HepG2 (cell line): ENCODE measurements around the gene SPAG8. TPM values are rescaled to one million over a fixed set of nuclear protein-coding genes. Genes with fewer than 3 reads are reported as not detected.

Experiments
- ATAC-seq: fragments of 200-7000 bp; cut with Tn5 transposase; 3 replicates; pipeline ENCODE4 v1.9.1; 2020; ENCODE audit warnings: mild to moderate bottlenecking, moderate library complexity
- BruUV-seq: library from RNA; stranded (reverse); fragments of 400-500 nt; replicated peaks from 2 replicates; lab custom pipeline; 2021; lab: Mats Ljungman, UMichigan
- CTCF ChIA-PET: fragments of 300-600 bp; formaldehyde crosslinking; extraction: SDS; loops from one replicate; lab custom pipeline; 2021; ENCODE audit warnings: low total read pairs, inconsistent platforms, low intra/inter-chr PET ratio; lab: Yijun Ruan, JAX
- POLR2A ChIA-PET: fragments of 350-600 bp; sonication (Branson Sonifier 250); formaldehyde crosslinking; loops from one replicate; lab custom pipeline; 2020; ENCODE audit warnings: antibody characterized with exemption, inconsistent platforms; lab: Yijun Ruan, JAX
- DNase-seq: peaks from one replicate; pipeline ENCODE4 v3.0.0-alpha.2; 2015; ENCODE audit warnings: low spot score
- FAIRE-seq: peaks from 3 replicates; lab custom pipeline; 2011; peaks lifted over from hg19 to GRCh38; lab: Jason Lieb, UNC
- H2AFZ ChIP-seq: one replicate; pipeline ENCODE4 v1.6.1; 2011; ENCODE audit warnings: low read length, inconsistent platforms
- H3K27ac ChIP-seq: fragments of 300-600 bp; 3 replicates; pipeline ENCODE4 v1.8.0; 2011; ENCODE audit warnings: mixed run types, mild to moderate bottlenecking, mixed read lengths, low read length, inconsistent platforms; ENCODE audit not compliant: insufficient read depth; ENCODE audit errors: extremely low read length
- H3K27me3 ChIP-seq, 2 experiments: fragments of 200-600 bp in 1 of 2; 2 replicates in 1 of 2; 3 replicates in 1 of 2; pipeline versions ENCODE4 v1.6.0 to v1.8.0; 2011; ENCODE audit warnings: low read length in 2 of 2, mild to moderate bottlenecking in 2 of 2, moderate library complexity in 2 of 2, inconsistent platforms in 1 of 2; ENCODE audit not compliant: insufficient read depth in 2 of 2, control insufficient read depth in 1 of 2
- H3K36me3 ChIP-seq, 2 experiments: fragments of 200-600 bp in 1 of 2; replicated peaks in 1 of 2; 2 replicates in 1 of 2; 3 replicates in 1 of 2; pipeline versions ENCODE4 v1.5.1 to v1.8.0; 2011; ENCODE audit warnings: low read length in 2 of 2, inconsistent platforms in 1 of 2; ENCODE audit not compliant: insufficient read depth in 2 of 2, control insufficient read depth in 1 of 2
- H3K4me1 ChIP-seq: 2 replicates; pipeline ENCODE4 v1.5.1; 2012; ENCODE audit warnings: low read length, inconsistent platforms; ENCODE audit not compliant: insufficient read depth
- H3K4me2 ChIP-seq: 2 replicates; pipeline ENCODE4 v1.6.0; 2011; ENCODE audit warnings: low read depth, low read length, inconsistent platforms
- H3K4me3 ChIP-seq, 3 experiments: fragments of 200-600 bp in 1 of 3; sonication (generic), shearing (Covaris generic) in 1 of 3; replicated peaks in 1 of 3; 2 replicates each; pipeline ENCODE4 v1.5.1; 2011 to 2016; ENCODE audit warnings: low read length in 3 of 3, inconsistent platforms in 2 of 3, low read depth in 2 of 3, mild to moderate bottlenecking in 2 of 3, control low read depth in 1 of 3, mixed read lengths in 1 of 3; ENCODE audit not compliant: insufficient read depth in 1 of 3
- H3K79me2 ChIP-seq: one replicate; pipeline ENCODE4 v1.6.1; 2011; ENCODE audit warnings: low read length, inconsistent platforms; ENCODE audit not compliant: insufficient read depth
- H3K9ac ChIP-seq: 2 replicates; pipeline ENCODE4 v1.6.0; 2011; ENCODE audit warnings: mild to moderate bottlenecking, low read depth, low read length, inconsistent platforms; ENCODE audit not compliant: insufficient read depth
- H3K9me3 ChIP-seq: 2 replicates; pipeline ENCODE4 v1.5.1; 2012; ENCODE audit warnings: mild to moderate bottlenecking, low read length
- H4K20me1 ChIP-seq: 2 replicates; pipeline ENCODE4 v1.6.0; 2011; ENCODE audit warnings: inconsistent platforms, mild to moderate bottlenecking, low read length, moderate library complexity; ENCODE audit not compliant: insufficient read depth
- CENPT ChIP-seq: sonication (generic); formaldehyde crosslinking; IDR thresholded peaks from 2 replicates; pipeline ENCODE4 v1.8.0; 2022; ENCODE audit warnings: low read depth, mild to moderate bottlenecking, moderate library complexity, missing genetic modification reagents
- DBP ChIP-seq: sonication (generic); formaldehyde crosslinking; IDR thresholded peaks from 2 replicates; pipeline ENCODE4 v1.4.0; 2020; ENCODE audit warnings: missing genetic modification reagents; ENCODE audit errors: not compliant biosample characterization
- GABPA ChIP-seq, 2 experiments: IDR thresholded peaks; 2 replicates each; pipeline ENCODE4 v1.6.1; 2011 to 2016; ENCODE audit warnings: low read depth in 2 of 2, low read length in 1 of 2, missing biosample characterization in 1 of 2, missing genetic modification characterization in 1 of 2
- HIVEP1 ChIP-seq: sonication (generic); formaldehyde crosslinking; IDR thresholded peaks from 2 replicates; pipeline ENCODE4 v1.4.0; 2020; ENCODE audit warnings: mild to moderate bottlenecking, missing genetic modification reagents
- NR2C2 ChIP-seq: sonication (generic); formaldehyde crosslinking; IDR thresholded peaks from 2 replicates; pipeline ENCODE4 v1.4.0; 2020; ENCODE audit warnings: missing genetic modification reagents, mild to moderate bottlenecking, moderate library complexity, borderline replicate concordance
- PHF5A ChIP-seq: IDR thresholded peaks from one replicate; pipeline ENCODE4 v1.6.1; 2018; ENCODE audit warnings: low read depth, missing genetic modification reagents; ENCODE audit not compliant: unreplicated experiment
- REPIN1 ChIP-seq: sonication (generic); formaldehyde crosslinking; IDR thresholded peaks from 2 replicates; pipeline ENCODE4 v1.8.0; 2022; ENCODE audit warnings: missing genetic modification reagents, low read depth, mild to moderate bottlenecking, borderline replicate concordance
- SP5 ChIP-seq: IDR thresholded peaks from 2 replicates; pipeline ENCODE4 v1.6.1; 2016; ENCODE audit warnings: low read depth, borderline replicate concordance
- SRSF4 ChIP-seq: fragments of 200-400 bp; formaldehyde crosslinking; IDR thresholded peaks from one replicate; pipeline ENCODE4 v1.6.1; 2018; ENCODE audit warnings: mild to moderate bottlenecking, low read depth, low read length, moderate library complexity; ENCODE audit not compliant: poor library complexity, severe bottlenecking
- ZBTB25 ChIP-seq: IDR thresholded peaks from 2 replicates; pipeline ENCODE4 v1.6.1; 2018; ENCODE audit warnings: missing genetic modification reagents
- ZBTB33 ChIP-seq: sonication (generic); formaldehyde crosslinking; IDR thresholded peaks from 2 replicates; pipeline ENCODE4 v1.4.0; 2020; ENCODE audit warnings: missing genetic modification reagents
- ZNF225 ChIP-seq: sonication (generic); formaldehyde crosslinking; IDR thresholded peaks from 2 replicates; pipeline ENCODE4 v1.4.0; 2020; ENCODE audit warnings: mild to moderate bottlenecking, missing genetic modification reagents
- WGBS: methylation state at CpG from one replicate; pipeline ENCODE4 v1.1.6; 2017; ENCODE audit warnings: low lambda C conversion rate; 5-methylcytosine and 5-hydroxymethylcytosine counted together
- in situ Hi-C: cut with HindIII; loops from 2 replicates; pipeline ENCODE4 v1.10.0; 2017; ENCODE audit warnings: low pct_unique_long_range_greater_than_20kb; ENCODE audit not compliant: extremely low pct_ligation_motif_present
- intact Hi-C: fragments of 100-400 bp; cut with micrococcal nuclease; formaldehyde crosslinking; loops from one replicate; pipeline ENCODE4 v1.10.0; 2022; ENCODE audit not compliant: unreplicated experiment
- polyA plus RNA-seq, 8 experiments: library from polyadenylated mRNA; depleted of rRNA in 3 of 8; stranded (reverse) in 7 of 8; unstranded in 1 of 8; fragments of >200 nt; fragmentation: Illumina TruSeq in 4 of 8; extraction: Trizol in 4 of 8; gene quantifications; 2 replicates each; pipeline versions ENCODE4 v1.2.1 to v1.2.3, GENCODE V29; 2011 to 2016; ENCODE audit warnings: low read depth in 4 of 8, missing spikeins in 1 of 8, mixed read lengths in 1 of 8; ENCODE audit not compliant: insufficient read depth in 1 of 8
- total RNA-seq, 5 experiments: library from RNA; depleted of rRNA; stranded (reverse); fragments of >200 nt; fragmentation: Illumina TruSeq; extraction: Trizol; gene quantifications; 2 replicates each; pipeline ENCODE4 v1.2.3, GENCODE V29; 2016; ENCODE audit warnings: low read depth in 1 of 5

SPAG8 gene
- total and polyA plus RNA-seq, 2 of the 13 experiments (the other 11 are each of a cell fraction or from before 2014, with no cell fraction given) = 0.18 to 0.27 TPM

GRCh38 chr9:35810122-35810521, 1.9 kb downstream of the SPAG8 start:
- Histone ChIP-seq H2AFZ (no peak overlapping the region), H3K79me2 (no peaks in the 10 kb centered on the region), H3K4me3 (no peak overlapping the region), H3K4me2 (no peak overlapping the region), H3K9ac (no peak overlapping the region), H3K9me3 (no peaks in the 10 kb centered on the region), H3K27me3 (no peaks in the 10 kb centered on the region), H4K20me1 (no peaks in the 10 kb centered on the region), H3K4me1 (peaks cover 29% of the 10 kb centered on the region), H3K27ac (no peak overlapping the region), H3K36me3 (peaks cover 4% of the 10 kb centered on the region in 2 experiments; a peak in 3 of 5 replicates)
- no peak for ATAC-seq
- 92% methylated on average over 6 of the region's 7 CpGs for WGBS
- BruUV-seq = no TSS peak
- ChIA-PET CTCF (no interaction called here), POLR2A (no interaction called here)
- TF ChIP-seq NR2C2 (CRISPR knock-in tag) (no peak), ZBTB33 (CRISPR knock-in tag) (no peak), SRSF4 (no peak), SP5 (CRISPR knock-in tag) (no peak), DBP (CRISPR knock-in tag) (no peak), REPIN1 (CRISPR knock-in tag) (no peak), PHF5A (CRISPR knock-in tag) (no peak), HIVEP1 (CRISPR knock-in tag) (no peak), CENPT (CRISPR knock-in tag) (no peak), ZBTB25 (CRISPR knock-in tag) (no peak), ZNF225 (CRISPR knock-in tag) (no peak), GABPA (IDR thresholded peaks at IDR 0.05; ENCODE audit: low read depth, low read length) (no peak), GABPA (CRISPR knock-in tag; IDR thresholded peaks at IDR 0.05; ENCODE audit: low read depth) (no peak)
- no peak for FAIRE-seq
- intact Hi-C loops = no loop called here
- in situ Hi-C loops = no loop called here
- DNase-seq = no peak
